Activated T-helper 1 cell treated with anti-CD3 and anti-CD28 coated beads, Interleukin-2, amount 50 U/mL, for 16 hours (primary cell): ENCODE measurements around the gene VIP.

Source experiments
- DNase-seq, 2 donors: peaks; one replicate each; pipeline ENCODE4 v3.0.0-alpha.2; 2020; ENCODE audit warnings: low read depth in 1 of 2, low spot score in 1 of 2

Gene VIP

DNA sequence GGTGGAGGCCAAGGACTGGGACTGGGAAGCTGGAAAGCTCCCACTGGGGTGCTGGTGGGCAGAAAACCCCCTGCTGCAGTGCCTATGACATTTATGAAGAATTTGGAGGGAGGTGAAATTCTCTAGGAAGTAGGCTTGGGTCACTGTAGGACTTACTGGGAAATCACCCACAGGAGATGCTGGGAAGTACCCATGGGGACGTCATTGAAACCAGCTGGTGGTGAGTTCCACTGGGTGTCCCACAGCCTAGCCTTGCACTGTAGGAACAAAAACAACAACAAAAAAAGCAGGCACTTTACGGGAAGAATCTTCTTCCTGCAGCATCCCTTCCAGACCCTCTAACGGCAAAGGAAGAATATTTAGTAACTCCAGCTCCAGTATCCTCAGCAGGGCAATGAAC, 26.2 kb downstream of the VIP start:
- DNase-seq: no peak

DNA sequence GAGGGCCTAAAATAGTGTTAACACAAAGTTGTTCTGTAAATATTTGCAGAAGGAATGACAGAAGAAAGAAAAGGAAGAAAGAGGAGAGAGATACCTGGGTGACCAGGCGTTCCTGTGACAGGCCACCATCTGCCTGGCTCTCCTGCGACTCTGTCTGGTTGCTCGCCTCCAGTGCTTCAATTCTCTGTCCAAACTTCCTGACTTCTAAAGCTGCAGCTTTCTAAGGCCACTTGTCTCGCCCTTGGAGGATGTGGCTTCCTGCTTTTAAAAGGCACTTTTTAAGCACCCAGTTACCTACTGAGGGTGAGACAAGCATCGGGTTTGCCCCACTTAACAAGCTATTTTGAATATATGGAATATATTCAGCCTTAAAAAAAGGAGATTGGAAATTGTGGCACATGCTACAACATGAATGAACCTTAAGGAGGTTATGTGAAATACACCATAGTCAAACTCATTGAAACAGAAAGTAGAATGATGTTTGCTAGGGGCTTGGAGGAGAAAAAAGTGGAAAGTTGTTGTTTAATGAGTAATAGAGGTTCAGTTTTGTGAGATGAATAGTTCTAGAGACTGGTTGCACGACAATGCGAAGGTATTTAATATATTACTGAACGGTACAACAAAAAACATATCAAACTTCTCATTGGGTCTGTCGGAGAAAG, 32.8 kb downstream of the VIP start:
- no peak for DNase-seq

DNA sequence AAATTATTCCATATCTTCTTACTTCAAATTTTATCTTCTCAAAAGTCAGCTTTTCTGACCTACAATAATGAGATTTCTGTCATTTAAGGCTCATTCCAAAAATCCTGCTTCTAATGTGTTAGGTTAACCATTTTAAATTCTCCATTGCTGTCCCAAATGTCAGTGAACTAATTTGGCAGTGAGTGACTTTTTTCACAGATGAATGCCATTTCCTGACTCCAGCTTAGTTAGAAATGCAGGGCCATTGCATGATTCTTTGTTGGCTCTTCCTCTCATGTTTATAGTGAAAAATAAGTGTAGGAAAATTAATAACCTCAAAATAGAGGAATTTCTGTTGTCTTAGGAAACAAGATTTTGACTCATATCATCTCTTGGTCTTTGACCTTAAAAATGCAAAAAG, 44.1 kb downstream of the VIP start:
- no peak for DNase-seq

- no peak for DNase-seq
Observed at GRCh38 chr6:152804150-152804549, 53.6 kb downstream of the VIP start.
